RWPE2 (cell line): ENCODE measurements around the gene DNAJC24.

Source experiments
- ATAC-seq: fragments of 200-7000 bp; cut with Tn5 transposase; 3 replicates; pipeline ENCODE4 v1.9.1; 2021; ENCODE audit warnings: low read depth
- DNase-seq: peaks from one replicate; pipeline ENCODE4 v3.0.0-alpha.2; 2020; ENCODE audit warnings: low spot score
- H3K27ac ChIP-seq: fragments of 450-650 bp; 2 replicates; pipeline ENCODE4 v1.5.1; 2017; ENCODE audit warnings: mild to moderate bottlenecking; ENCODE audit not compliant: poor library complexity, severe bottlenecking
- H3K27me3 ChIP-seq: fragments of 250-450 bp; sonication (Bioruptor Pico); 2 replicates; pipeline ENCODE4 v1.5.1; 2021; ENCODE audit warnings: mild to moderate bottlenecking, moderate library complexity; ENCODE audit not compliant: insufficient read depth, poor library complexity, severe bottlenecking
- H3K36me3 ChIP-seq: fragments of 250-450 bp; sonication (Bioruptor Pico); 2 replicates; pipeline ENCODE4 v1.5.1; 2020; ENCODE audit warnings: low read depth, mild to moderate bottlenecking, moderate library complexity
- H3K4me1 ChIP-seq: fragments of 250-450 bp; sonication (Bioruptor Pico); 2 replicates; pipeline ENCODE4 v1.5.1; 2021; ENCODE audit warnings: mild to moderate bottlenecking, moderate library complexity; ENCODE audit not compliant: insufficient read depth, poor library complexity, severe bottlenecking
- H3K4me3 ChIP-seq: fragments of 250-450 bp; sonication (Bioruptor Pico); 2 replicates; pipeline ENCODE4 v1.5.1; 2021; ENCODE audit warnings: mild to moderate bottlenecking, moderate library complexity; ENCODE audit not compliant: severe bottlenecking
- H3K9me3 ChIP-seq: fragments of 250-450 bp; sonication (Bioruptor Pico); 2 replicates; pipeline ENCODE4 v1.5.1; 2021; ENCODE audit warnings: mild to moderate bottlenecking, moderate library complexity; ENCODE audit not compliant: severe bottlenecking
- CTCF ChIP-seq: fragments of 450-650 bp; IDR thresholded peaks from one replicate; pipeline ENCODE4 v1.5.1; 2017; ENCODE audit warnings: mild to moderate bottlenecking, moderate library complexity; ENCODE audit not compliant: poor library complexity, severe bottlenecking

DNAJC24 gene

GRCh38 chr11:31383116-31383515 is 13.5 kb downstream of the DNAJC24 start:
- ATAC-seq (no peak), DNase-seq (no peak)
- TF ChIP-seq CTCF: no peak
- Histone ChIP-seq H3K27me3 (no peaks in the 10 kb centered on the region), H3K4me1 (no peaks in the 10 kb centered on the region), H3K36me3 (0 out of 2 replicates have a peak, but pooled peaks cover 2% of the 10 kb centered on the region), H3K4me3 (no peak overlapping the region), H3K27ac (no peak overlapping the region), H3K9me3 (no peaks in the 10 kb centered on the region)

GRCh38 chr11:31387379-31387778 is 17.7 kb downstream of the DNAJC24 start:
- Histone ChIP-seq H3K4me3 (no peak overlapping the region), H3K36me3 (no peaks in the 10 kb centered on the region), H3K27ac (no peak overlapping the region), H3K27me3 (no peaks in the 10 kb centered on the region), H3K4me1 (no peaks in the 10 kb centered on the region), H3K9me3 (no peaks in the 10 kb centered on the region)
- peak; percentile 58 for ATAC-seq
- no peak for TF ChIP-seq CTCF
- no peak for DNase-seq

- ATAC-seq: no peak
- DNase-seq: no peak
- no peak overlapping the region for H3K4me3 ChIP-seq
- no peaks in the 10 kb centered on the region for H3K9me3 ChIP-seq
- no peaks in the 10 kb centered on the region for H3K27me3 ChIP-seq
- no peaks in the 10 kb centered on the region for H3K4me1 ChIP-seq
- H3K27ac ChIP-seq: no peak overlapping the region
- peaks cover 3% of the 10 kb centered on the region; the same call in 1 of the 2 replicates for H3K36me3 ChIP-seq
- TF ChIP-seq CTCF: peak; percentile 80
Measured at GRCh38 chr11:31397239-31397834, 27.7 kb downstream of the DNAJC24 start.

- no peak for ATAC-seq
- H3K36me3 ChIP-seq: peaks cover 3% of the 10 kb centered on the region; the same call in 1 of the 2 replicates
- no peak for TF ChIP-seq CTCF
- H3K27me3 ChIP-seq: no peaks in the 10 kb centered on the region
- H3K27ac ChIP-seq: no peak overlapping the region
- no peak overlapping the region for H3K4me3 ChIP-seq
- DNase-seq: no peak
- no peaks in the 10 kb centered on the region for H3K9me3 ChIP-seq
- peaks cover 10% of the 10 kb centered on the region for H3K4me1 ChIP-seq
Measured at GRCh38 chr11:31404614-31405013, 35.0 kb downstream of the DNAJC24 start.

- ATAC-seq (no peak), DNase-seq (no peak)
- no peak overlapping the region for H3K27ac ChIP-seq
- no peaks in the 10 kb centered on the region for H3K27me3 ChIP-seq
- no peak overlapping the region for H3K4me3 ChIP-seq
- peaks cover 18% of the 10 kb centered on the region for H3K4me1 ChIP-seq
- no peak for TF ChIP-seq CTCF
- H3K36me3 ChIP-seq: no peaks in the 10 kb centered on the region
- H3K9me3 ChIP-seq: no peaks in the 10 kb centered on the region
Measured at GRCh38 chr11:31408201-31408600, 38.5 kb downstream of the DNAJC24 start.
